ENCODE data around the gene LIAS. TPM values are rescaled to one million over a fixed set of nuclear protein-coding genes. Genes with fewer than 3 reads are reported as not detected.
A peak's percentile ranks its signal among the peaks of the same experiment; 100 is the strongest.

LIAS gene
- total and polyA plus RNA-seq, 2 of the 13 experiments (the other 11 are each of a cell fraction or from before 2014, with no cell fraction given) = 16.0 to 16.6 TPM

GRCh38 chr4:39458505-39459300 is at the start of gene LIAS, which contains the start of gene RPL9 (continued):
- TF ChIP-seq, protein P1, sequence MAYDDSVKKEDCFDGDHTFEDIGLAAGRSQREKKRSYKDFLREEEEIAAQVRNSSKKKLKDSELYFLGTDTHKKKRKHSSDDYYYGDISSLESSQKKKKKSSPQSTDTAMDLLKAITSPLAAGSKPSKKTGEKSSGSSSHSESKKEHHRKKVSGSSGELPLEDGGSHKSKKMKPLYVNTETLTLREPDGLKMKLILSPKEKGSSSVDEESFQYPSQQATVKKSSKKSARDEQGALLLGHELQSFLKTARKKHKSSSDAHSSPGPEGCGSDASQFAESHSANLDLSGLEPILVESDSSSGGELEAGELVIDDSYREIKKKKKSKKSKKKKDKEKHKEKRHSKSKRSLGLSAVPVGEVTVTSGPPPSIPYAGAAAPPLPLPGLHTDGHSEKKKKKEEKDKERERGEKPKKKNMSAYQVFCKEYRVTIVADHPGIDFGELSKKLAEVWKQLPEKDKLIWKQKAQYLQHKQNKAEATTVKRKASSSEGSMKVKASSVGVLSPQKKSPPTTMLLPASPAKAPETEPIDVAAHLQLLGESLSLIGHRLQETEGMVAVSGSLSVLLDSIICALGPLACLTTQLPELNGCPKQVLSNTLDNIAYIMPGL (CRISPR knock-in tag; IDR thresholded peaks at IDR 0.05; ENCODE audit: borderline replicate concordance in 1 of 2, low read depth in 1 of 2) = peak; percentile 71 to 84; a peak in 3 of 4 replicates
- TF ChIP-seq ARNT2 (CRISPR knock-in tag; IDR thresholded peaks at IDR 0.05; ENCODE audit: low read depth) = peak; percentile 72; the same call in 1 of the 2 replicates
- TF ChIP-seq ZNF280B (CRISPR knock-in tag; IDR thresholded peaks at IDR 0.05; ENCODE audit: borderline replicate concordance) = peak; percentile 70
- TF ChIP-seq, protein P2, sequence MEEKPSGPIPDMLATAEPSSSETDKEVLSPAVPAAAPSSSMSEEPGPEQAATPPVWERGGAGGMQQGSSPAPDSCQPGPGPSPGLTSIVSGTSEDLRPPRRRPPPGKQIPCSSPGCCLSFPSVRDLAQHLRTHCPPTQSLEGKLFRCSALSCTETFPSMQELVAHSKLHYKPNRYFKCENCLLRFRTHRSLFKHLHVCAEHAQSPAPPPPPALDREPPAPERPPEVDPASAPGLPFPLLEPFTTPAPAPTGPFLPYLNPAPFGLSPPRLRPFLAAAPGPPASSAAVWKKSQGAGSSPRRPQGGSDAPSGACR (CRISPR knock-in tag; IDR thresholded peaks at IDR 0.05) = no peak
- peak; percentile 40 for TF ChIP-seq ZNF407 (CRISPR knock-in tag; IDR thresholded peaks at IDR 0.05; ENCODE audit: not compliant biosample characterization)
- TF ChIP-seq PHF5A (CRISPR knock-in tag; IDR thresholded peaks at IDR 0.05; ENCODE audit: low read depth, unreplicated experiment) = no peak
- TF ChIP-seq ATF5 (CRISPR knock-in tag; IDR thresholded peaks at IDR 0.05; ENCODE audit: low read depth) = no peak
- peak; percentile 78 for TF ChIP-seq SALL1 (CRISPR knock-in tag; IDR thresholded peaks at IDR 0.05)
- peak; percentile 45 for TF ChIP-seq GATAD2A (CRISPR knock-in tag; IDR thresholded peaks at IDR 0.05)

Data from HepG2 (cell line).